ENCODE results near the gene SLC12A8.

The SLC12A8 gene

DNA sequence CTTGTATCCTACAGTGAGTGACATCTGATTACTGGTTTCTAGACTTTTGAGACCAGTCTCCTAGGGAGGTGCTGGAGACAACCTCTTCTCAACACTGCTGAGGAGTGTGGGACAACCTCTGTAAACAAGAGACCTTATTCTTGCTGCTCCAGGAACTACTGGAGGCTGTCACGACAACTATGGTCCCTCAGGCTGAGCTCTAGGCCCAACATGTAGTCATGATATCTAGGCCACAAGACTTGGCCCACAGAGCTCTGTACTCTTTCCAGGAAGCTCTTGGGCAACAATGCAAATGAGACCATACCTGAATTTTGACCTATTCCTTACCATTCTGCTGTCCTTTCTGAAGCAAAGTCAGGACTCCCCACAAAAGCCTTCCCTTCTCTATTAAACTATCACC lies 132.5 kb downstream of the SLC12A8 start:
- H4K8ac ChIP-seq (ENCODE audit: low read length) = no peak overlapping the region
- no peak overlapping the region for H2AK5ac ChIP-seq (ENCODE audit: low read length, severe bottlenecking)
- H3K4me3 ChIP-seq (ENCODE audit: insufficient read depth in 1 of 2, low read depth in 1 of 2, low read length in 2 of 2) = no peak overlapping the region
- H3K4me2 ChIP-seq (ENCODE audit: low read length, poor library complexity, severe bottlenecking) = no peak overlapping the region
- 97% methylated on average over 1 of the region's 1 CpG for WGBS
- no peak overlapping the region for H2BK12ac ChIP-seq (ENCODE audit: low read length in 2 of 2)
- peaks cover 0 to 4% of the 10 kb centered on the region in 2 experiments for H3K27me3 ChIP-seq (ENCODE audit: control insufficient read depth in 1 of 2, insufficient read depth in 1 of 2, low read length in 2 of 2)
- H3K9me3 ChIP-seq (ENCODE audit: control insufficient read depth, low read length) = no peaks in the 10 kb centered on the region
- H2BK15ac ChIP-seq (ENCODE audit: low read depth, poor library complexity, severe bottlenecking) = no peak overlapping the region
- no peak overlapping the region for H3K27ac ChIP-seq (ENCODE audit: low read length, poor library complexity, severe bottlenecking)
- no peak overlapping the region for H4K91ac ChIP-seq (ENCODE audit: low read length)
- peaks cover 4% of the 10 kb centered on the region for H3K4me1 ChIP-seq (ENCODE audit: control insufficient read depth, insufficient read depth, low read depth, low read length)
- no peak overlapping the region for H3K18ac ChIP-seq (ENCODE audit: low read depth in 1 of 2, low read length in 2 of 2)
- no peak overlapping the region for H3K23ac ChIP-seq (ENCODE audit: low read length in 2 of 2)
- no peak overlapping the region for H3K9ac ChIP-seq (ENCODE audit: low read length)
- no peak overlapping the region for H2BK120ac ChIP-seq (ENCODE audit: low read depth, low read length)
- no peak for DNase-seq
- H3K79me1 ChIP-seq (replicated peaks; ENCODE audit: low read length, poor library complexity, severe bottlenecking) = no peaks in the 10 kb centered on the region
- no peak overlapping the region for H3K14ac ChIP-seq (ENCODE audit: low read length in 2 of 2)
- H2BK5ac ChIP-seq (ENCODE audit: low read depth, low read length, poor library complexity, severe bottlenecking) = no peak overlapping the region
- peaks cover 0 to 3% of the 10 kb centered on the region in 2 experiments for H3K36me3 ChIP-seq (ENCODE audit: control insufficient read depth in 1 of 2, insufficient read depth in 2 of 2, low read depth in 1 of 2, low read length in 2 of 2)
- H2AFZ ChIP-seq (ENCODE audit: low read depth, low read length) = no peak overlapping the region
- no peak overlapping the region for H3K4ac ChIP-seq (ENCODE audit: low read depth in 1 of 2, low read length in 2 of 2)

DNA sequence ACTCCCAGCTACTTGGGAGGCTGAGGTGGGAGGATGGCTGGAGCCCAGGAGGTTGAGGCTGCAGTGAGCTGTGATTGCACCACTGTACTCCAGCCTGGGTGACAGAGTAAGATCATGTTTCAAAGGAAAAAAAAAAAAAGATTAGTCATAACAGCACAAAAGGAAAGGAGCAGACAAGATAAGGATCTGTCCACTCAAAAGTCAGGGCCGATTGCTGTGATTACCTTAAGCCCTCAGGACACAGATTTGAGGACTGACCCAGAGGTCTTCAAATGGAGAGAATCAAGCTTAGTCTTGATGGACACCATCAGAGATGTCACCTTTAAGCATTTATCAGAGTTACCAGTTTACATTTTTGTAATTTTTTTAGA lies 132.9 kb downstream of the SLC12A8 start:
- Histone ChIP-seq H2BK120ac (ENCODE audit: low read depth, low read length) (no peak overlapping the region), H3K4ac (ENCODE audit: low read depth in 1 of 2, low read length in 2 of 2) (no peak overlapping the region), H3K23ac (ENCODE audit: low read length in 2 of 2) (no peak overlapping the region), H4K8ac (ENCODE audit: low read length) (no peak overlapping the region), H3K9me3 (ENCODE audit: control insufficient read depth, low read length) (no peaks in the 10 kb centered on the region), H3K4me1 (ENCODE audit: control insufficient read depth, insufficient read depth, low read depth, low read length) (peaks cover 4% of the 10 kb centered on the region), H3K18ac (ENCODE audit: low read depth in 1 of 2, low read length in 2 of 2) (no peak overlapping the region), H2BK15ac (ENCODE audit: low read depth, poor library complexity, severe bottlenecking) (no peak overlapping the region), H3K27ac (ENCODE audit: low read length, poor library complexity, severe bottlenecking) (no peak overlapping the region), H3K4me3 (ENCODE audit: insufficient read depth in 1 of 2, low read depth in 1 of 2, low read length in 2 of 2) (no peak overlapping the region), H3K4me2 (ENCODE audit: low read length, poor library complexity, severe bottlenecking) (no peak overlapping the region), H2BK5ac (ENCODE audit: low read depth, low read length, poor library complexity, severe bottlenecking) (no peak overlapping the region), H2AFZ (ENCODE audit: low read depth, low read length) (no peak overlapping the region), H2AK5ac (ENCODE audit: low read length, severe bottlenecking) (no peak overlapping the region), H4K91ac (ENCODE audit: low read length) (no peak overlapping the region), H3K36me3 (ENCODE audit: control insufficient read depth in 1 of 2, insufficient read depth in 2 of 2, low read depth in 1 of 2, low read length in 2 of 2) (peaks cover 0 to 6% of the 10 kb centered on the region in 2 experiments), H3K9ac (ENCODE audit: low read length) (no peak overlapping the region), H3K14ac (ENCODE audit: low read length in 2 of 2) (no peak overlapping the region), H2BK12ac (ENCODE audit: low read length in 2 of 2) (no peak overlapping the region), H3K27me3 (ENCODE audit: control insufficient read depth in 1 of 2, insufficient read depth in 1 of 2, low read length in 2 of 2) (peaks cover 0 to 7% of the 10 kb centered on the region in 2 experiments), H3K79me1 (replicated peaks; ENCODE audit: low read length, poor library complexity, severe bottlenecking) (no peaks in the 10 kb centered on the region)
- peak; percentile 52 for DNase-seq
- WGBS = 31% methylated on average over 1 of the region's 1 CpG

DNA sequence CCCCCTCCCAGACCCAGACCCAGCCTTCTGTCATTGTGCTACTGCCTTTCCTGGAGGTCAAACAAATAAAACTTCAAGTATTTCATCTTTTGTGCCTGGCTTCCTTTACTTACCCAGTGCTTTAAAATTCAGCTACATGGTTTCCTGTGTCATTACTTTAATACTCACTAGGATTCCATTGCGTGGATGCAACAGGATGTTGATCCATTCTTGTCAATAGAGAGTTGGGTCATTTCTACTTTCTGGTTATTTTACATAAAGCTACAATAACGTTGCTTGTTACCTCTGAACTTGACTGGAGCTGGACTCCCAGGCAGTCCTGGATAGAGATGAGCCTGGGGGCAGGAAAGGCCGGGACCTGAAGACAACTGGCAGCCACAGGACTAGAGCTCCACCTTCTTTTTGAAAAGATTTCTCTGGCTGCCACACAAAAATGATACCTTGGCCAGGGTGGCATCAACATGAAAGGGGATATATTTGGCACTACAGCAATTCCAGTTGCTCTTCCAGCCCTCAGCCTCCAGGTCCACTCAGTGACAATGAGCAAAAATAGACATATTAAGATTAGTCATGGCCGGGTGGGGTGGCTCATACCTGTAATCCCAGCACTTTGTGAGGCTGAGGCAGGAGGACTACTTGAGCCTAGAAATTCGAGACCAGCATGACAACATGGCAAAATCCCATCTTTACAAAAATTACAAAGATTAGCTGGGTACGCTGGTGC lies 133.4 kb downstream of the SLC12A8 start:
- H3K79me1 ChIP-seq (replicated peaks; ENCODE audit: low read length, poor library complexity, severe bottlenecking) = no peaks in the 10 kb centered on the region
- H3K36me3 ChIP-seq (ENCODE audit: control insufficient read depth in 1 of 2, insufficient read depth in 2 of 2, low read depth in 1 of 2, low read length in 2 of 2) = peaks cover 0 to 6% of the 10 kb centered on the region in 2 experiments
- no peak overlapping the region for H2AK5ac ChIP-seq (ENCODE audit: low read length, severe bottlenecking)
- H2BK120ac ChIP-seq (ENCODE audit: low read depth, low read length) = no peak overlapping the region
- H3K9me3 ChIP-seq (ENCODE audit: control insufficient read depth, low read length) = no peaks in the 10 kb centered on the region
- H3K9ac ChIP-seq (ENCODE audit: low read length) = no peak overlapping the region
- no peak overlapping the region for H3K14ac ChIP-seq (ENCODE audit: low read length in 2 of 2)
- no peak for DNase-seq
- no peak overlapping the region for H2AFZ ChIP-seq (ENCODE audit: low read depth, low read length)
- no peak overlapping the region for H3K4me2 ChIP-seq (ENCODE audit: low read length, poor library complexity, severe bottlenecking)
- no peak overlapping the region for H2BK15ac ChIP-seq (ENCODE audit: low read depth, poor library complexity, severe bottlenecking)
- H2BK12ac ChIP-seq (ENCODE audit: low read length in 2 of 2) = no peak overlapping the region
- WGBS = 77% methylated on average over 4 of the region's 6 CpGs
- H3K4me3 ChIP-seq (ENCODE audit: insufficient read depth in 1 of 2, low read depth in 1 of 2, low read length in 2 of 2) = no peak overlapping the region
- no peak overlapping the region for H3K18ac ChIP-seq (ENCODE audit: low read depth in 1 of 2, low read length in 2 of 2)
- no peak overlapping the region for H4K8ac ChIP-seq (ENCODE audit: low read length)
- no peak overlapping the region for H3K4ac ChIP-seq (ENCODE audit: low read depth in 1 of 2, low read length in 2 of 2)
- peaks cover 4% of the 10 kb centered on the region for H3K4me1 ChIP-seq (ENCODE audit: control insufficient read depth, insufficient read depth, low read depth, low read length)
- H3K27me3 ChIP-seq (ENCODE audit: control insufficient read depth in 1 of 2, insufficient read depth in 1 of 2, low read length in 2 of 2) = peaks cover 0 to 7% of the 10 kb centered on the region in 2 experiments
- no peak overlapping the region for H3K23ac ChIP-seq (ENCODE audit: low read length in 2 of 2)
- H4K91ac ChIP-seq (ENCODE audit: low read length) = no peak overlapping the region
- no peak overlapping the region for H3K27ac ChIP-seq (ENCODE audit: low read length, poor library complexity, severe bottlenecking)
- H2BK5ac ChIP-seq (ENCODE audit: low read depth, low read length, poor library complexity, severe bottlenecking) = no peak overlapping the region

DNA sequence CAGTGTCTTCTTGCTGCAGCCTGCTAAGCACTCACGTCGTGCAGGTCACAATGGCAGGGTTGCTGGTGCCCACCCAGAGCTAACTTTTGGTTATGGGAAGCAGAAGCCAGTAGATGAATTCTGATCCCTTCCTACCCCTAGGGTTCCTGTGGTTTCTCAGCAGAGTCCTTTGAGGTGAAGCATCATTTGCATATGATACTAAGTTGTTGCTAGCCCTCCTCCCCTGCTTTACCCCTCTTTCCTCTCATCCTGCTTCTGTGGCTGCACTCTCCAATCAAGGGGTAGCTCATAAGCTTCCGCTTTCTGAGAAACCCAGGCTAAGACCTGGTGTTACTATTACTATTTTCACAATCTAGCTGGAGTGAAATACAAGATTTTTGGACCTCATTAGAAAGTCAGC lies 134.7 kb downstream of the SLC12A8 start:
- peaks cover 1% of the 10 kb centered on the region for H3K4me1 ChIP-seq (ENCODE audit: control insufficient read depth, insufficient read depth, low read depth, low read length)
- no peak overlapping the region for H3K4ac ChIP-seq (ENCODE audit: low read depth in 1 of 2, low read length in 2 of 2)
- H3K4me3 ChIP-seq (ENCODE audit: insufficient read depth in 1 of 2, low read depth in 1 of 2, low read length in 2 of 2) = no peak overlapping the region
- H3K27ac ChIP-seq (ENCODE audit: low read length, poor library complexity, severe bottlenecking) = no peak overlapping the region
- no peak overlapping the region for H2BK12ac ChIP-seq (ENCODE audit: low read length in 2 of 2)
- no peak for DNase-seq
- no peak overlapping the region for H2BK5ac ChIP-seq (ENCODE audit: low read depth, low read length, poor library complexity, severe bottlenecking)
- H3K4me2 ChIP-seq (ENCODE audit: low read length, poor library complexity, severe bottlenecking) = no peak overlapping the region
- no peaks in the 10 kb centered on the region for H3K79me1 ChIP-seq (replicated peaks; ENCODE audit: low read length, poor library complexity, severe bottlenecking)
- 94% methylated on average over 2 of the region's 3 CpGs for WGBS
- no peak overlapping the region for H3K14ac ChIP-seq (ENCODE audit: low read length in 2 of 2)
- H2AFZ ChIP-seq (ENCODE audit: low read depth, low read length) = no peak overlapping the region
- H4K8ac ChIP-seq (ENCODE audit: low read length) = no peak overlapping the region
- H3K9ac ChIP-seq (ENCODE audit: low read length) = no peak overlapping the region
- H3K23ac ChIP-seq (ENCODE audit: low read length in 2 of 2) = no peak overlapping the region
- H3K9me3 ChIP-seq (ENCODE audit: control insufficient read depth, low read length) = no peaks in the 10 kb centered on the region
- H3K18ac ChIP-seq (ENCODE audit: low read depth in 1 of 2, low read length in 2 of 2) = no peak overlapping the region
- peaks cover 0 to 7% of the 10 kb centered on the region in 2 experiments for H3K27me3 ChIP-seq (ENCODE audit: control insufficient read depth in 1 of 2, insufficient read depth in 1 of 2, low read length in 2 of 2)
- H2AK5ac ChIP-seq (ENCODE audit: low read length, severe bottlenecking) = no peak overlapping the region
- H3K36me3 ChIP-seq (ENCODE audit: control insufficient read depth in 1 of 2, insufficient read depth in 2 of 2, low read depth in 1 of 2, low read length in 2 of 2) = peaks cover 0 to 6% of the 10 kb centered on the region in 2 experiments
- H4K91ac ChIP-seq (ENCODE audit: low read length) = no peak overlapping the region
- H2BK120ac ChIP-seq (ENCODE audit: low read depth, low read length) = no peak overlapping the region
- no peak overlapping the region for H2BK15ac ChIP-seq (ENCODE audit: low read depth, poor library complexity, severe bottlenecking)

Measured in mesenchymal stem cell (in vitro differentiated cells and primary cell).